Measurements from ENCODE around the gene ILF2. TPM values are rescaled to one million over a fixed set of nuclear protein-coding genes. Genes with fewer than 3 reads are reported as not detected.

The ILF2 gene
- total RNA-seq, 4 donors from 2014 or later = 110 to 138 (median 117) TPM

DNA sequence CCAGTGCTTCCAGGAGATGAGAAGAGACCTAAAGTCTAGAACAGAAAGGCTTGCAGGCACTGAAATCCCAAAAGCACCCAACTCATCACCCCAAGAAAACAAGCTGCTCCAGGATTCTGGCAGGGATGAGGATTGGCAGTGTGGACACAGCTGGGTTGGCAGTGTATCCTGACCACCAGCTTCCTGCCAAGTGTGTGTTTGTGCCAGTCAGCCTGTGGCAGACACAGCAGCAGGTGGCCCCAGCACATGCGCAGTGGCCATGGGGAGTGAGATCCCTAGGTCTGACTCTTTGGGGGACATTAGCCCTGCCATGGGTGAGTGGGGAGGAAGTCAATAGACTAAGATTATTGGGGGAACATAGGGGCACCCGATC is 20.9 kb downstream of the ILF2 start:
- ATAC-seq (peak; percentile 91 to 94), DNase-seq (peak; percentile 83 to 94)
- Histone ChIP-seq H3K4me3 (no peak overlapping the region), H3K27me3 (no peaks in the 10 kb centered on the region), H3K27ac (peak overlapping the region; percentile 76 to 100 (median 92)), H3K4me1 (peaks cover 21 to 40% of the 10 kb centered on the region in 2 donors), H3K36me3 (peaks cover 0 to 19% of the 10 kb centered on the region in 2 donors), H3K9me3 (no peaks in the 10 kb centered on the region)
- in situ Hi-C loops (cut with MboI; ENCODE audit: low sequenced_read_pairs in 4 of 4) = loop anchor here in 2 of 4 donors (25.0 kb wide), 1 partner anchor 337 kb away; the partner anchor contains the start of genes JTB (in 2 of the 2), RAB13 (in 2 of the 2) and RPS27 (in 2 of the 2)
- no peak for TF ChIP-seq POLR2A (IDR thresholded peaks at IDR 0.05)
- TF ChIP-seq, protein P1, sequence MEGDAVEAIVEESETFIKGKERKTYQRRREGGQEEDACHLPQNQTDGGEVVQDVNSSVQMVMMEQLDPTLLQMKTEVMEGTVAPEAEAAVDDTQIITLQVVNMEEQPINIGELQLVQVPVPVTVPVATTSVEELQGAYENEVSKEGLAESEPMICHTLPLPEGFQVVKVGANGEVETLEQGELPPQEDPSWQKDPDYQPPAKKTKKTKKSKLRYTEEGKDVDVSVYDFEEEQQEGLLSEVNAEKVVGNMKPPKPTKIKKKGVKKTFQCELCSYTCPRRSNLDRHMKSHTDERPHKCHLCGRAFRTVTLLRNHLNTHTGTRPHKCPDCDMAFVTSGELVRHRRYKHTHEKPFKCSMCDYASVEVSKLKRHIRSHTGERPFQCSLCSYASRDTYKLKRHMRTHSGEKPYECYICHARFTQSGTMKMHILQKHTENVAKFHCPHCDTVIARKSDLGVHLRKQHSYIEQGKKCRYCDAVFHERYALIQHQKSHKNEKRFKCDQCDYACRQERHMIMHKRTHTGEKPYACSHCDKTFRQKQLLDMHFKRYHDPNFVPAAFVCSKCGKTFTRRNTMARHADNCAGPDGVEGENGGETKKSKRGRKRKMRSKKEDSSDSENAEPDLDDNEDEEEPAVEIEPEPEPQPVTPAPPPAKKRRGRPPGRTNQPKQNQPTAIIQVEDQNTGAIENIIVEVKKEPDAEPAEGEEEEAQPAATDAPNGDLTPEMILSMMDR (IDR thresholded peaks at IDR 0.05 in 4 of 5, conservative IDR thresholded peaks at IDR 0.05 in 1 of 5) = no peak
- intact Hi-C loops (cut with DNase I; ENCODE audit: low total_unique reads) = no loop called here

DNA sequence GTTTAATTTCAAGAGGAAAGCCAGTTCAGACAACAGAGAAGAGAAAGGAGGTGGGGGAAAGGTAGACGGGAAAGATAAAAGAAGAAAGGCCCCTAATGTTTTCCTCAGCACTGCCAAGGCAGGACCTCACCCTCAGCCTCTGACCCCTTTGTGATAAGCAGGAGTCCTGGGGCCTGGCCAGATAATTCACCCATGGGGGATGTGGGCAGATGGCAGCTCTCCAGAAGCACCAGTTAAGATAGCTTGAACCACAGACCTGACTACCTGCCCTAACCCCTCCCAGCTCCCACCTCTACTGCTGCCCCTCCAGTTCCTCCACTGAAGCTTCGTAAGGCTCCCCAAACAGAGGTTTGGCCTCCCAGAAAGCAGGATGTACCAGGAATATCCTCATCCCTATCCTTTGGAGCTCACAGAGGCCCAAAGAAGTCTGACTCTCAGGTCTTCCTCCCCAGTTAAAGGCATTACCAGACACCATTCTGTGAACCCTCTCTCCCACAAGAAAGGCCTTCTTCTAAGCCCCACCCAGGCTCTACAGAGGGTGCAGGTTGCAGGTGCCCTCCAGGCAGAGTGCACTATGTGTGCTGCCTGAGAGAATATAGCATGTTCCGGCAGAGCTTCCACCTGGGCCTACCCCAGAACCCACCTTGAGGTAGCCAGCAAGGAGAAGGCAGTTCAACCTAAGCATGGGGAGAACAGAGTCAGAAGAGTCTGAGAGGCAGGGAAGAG is 21.5 kb downstream of the ILF2 start:
- ATAC-seq (peak; percentile 12 to 26), DNase-seq (no peak)
- Histone ChIP-seq H3K27me3 (no peaks in the 10 kb centered on the region), H3K27ac (peak overlapping the region; percentile 76 to 100 (median 92)), H3K4me3 (no peak overlapping the region), H3K36me3 (peaks cover 0 to 21% of the 10 kb centered on the region in 2 donors), H3K4me1 (peaks cover 27 to 46% of the 10 kb centered on the region in 2 donors), H3K9me3 (no peaks in the 10 kb centered on the region)
- intact Hi-C loops (cut with DNase I; ENCODE audit: low total_unique reads) = no loop called here
- TF ChIP-seq, protein P1 (IDR thresholded peaks at IDR 0.05 in 4 of 5, conservative IDR thresholded peaks at IDR 0.05 in 1 of 5) = no peak
- TF ChIP-seq POLR2A (IDR thresholded peaks at IDR 0.05) = no peak
- in situ Hi-C loops (cut with MboI; ENCODE audit: low sequenced_read_pairs in 4 of 4) = no loop called here

DNA sequence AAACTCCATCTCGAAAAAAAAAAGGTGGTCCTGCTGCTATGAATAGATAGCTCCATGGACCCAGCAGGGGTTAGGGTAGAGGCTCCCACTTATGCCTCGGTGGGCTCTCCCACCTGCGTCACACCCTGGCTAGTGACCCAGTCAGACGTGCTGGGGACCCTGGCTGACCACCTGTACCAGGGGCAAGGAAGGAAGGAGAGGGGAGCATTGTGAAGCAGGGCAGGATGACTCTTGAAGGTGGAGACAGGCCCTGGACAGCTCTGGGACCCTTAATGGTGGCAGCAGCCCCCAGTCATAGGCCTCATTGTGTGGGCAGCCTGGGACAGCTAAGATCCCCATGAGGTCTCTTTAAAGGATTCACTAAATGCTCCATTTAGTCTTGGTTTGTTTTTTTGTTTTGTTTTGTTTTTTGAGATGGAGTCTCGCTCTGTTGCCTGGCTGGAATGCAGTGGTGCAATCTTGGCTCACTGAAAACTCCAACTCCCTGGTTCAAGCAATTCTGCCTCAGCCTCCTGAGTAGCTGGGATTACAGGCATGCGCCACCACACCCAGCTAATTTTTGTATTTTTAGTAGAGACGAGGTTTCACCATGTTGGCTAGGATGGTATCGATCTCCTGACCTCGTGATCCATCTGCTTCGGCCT is 22.7 kb downstream of the ILF2 start:
- DNase-seq (no peak), ATAC-seq (no peak)
- in situ Hi-C loops (cut with MboI; ENCODE audit: low sequenced_read_pairs in 4 of 4) (no loop called here), intact Hi-C loops (cut with DNase I; ENCODE audit: low total_unique reads) (no loop called here)
- Histone ChIP-seq H3K36me3 (peaks cover 0 to 30% of the 10 kb centered on the region in 2 donors), H3K27ac (peak overlapping the region; percentile 84 to 100 (median 100)), H3K4me3 (no peak overlapping the region), H3K4me1 (peaks cover 36 to 57% of the 10 kb centered on the region in 2 donors), H3K27me3 (no peaks in the 10 kb centered on the region), H3K9me3 (no peaks in the 10 kb centered on the region)
- TF ChIP-seq POLR2A (IDR thresholded peaks at IDR 0.05) = no peak
- TF ChIP-seq, protein P1 (IDR thresholded peaks at IDR 0.05 in 4 of 5, conservative IDR thresholded peaks at IDR 0.05 in 1 of 5) = no peak

DNA sequence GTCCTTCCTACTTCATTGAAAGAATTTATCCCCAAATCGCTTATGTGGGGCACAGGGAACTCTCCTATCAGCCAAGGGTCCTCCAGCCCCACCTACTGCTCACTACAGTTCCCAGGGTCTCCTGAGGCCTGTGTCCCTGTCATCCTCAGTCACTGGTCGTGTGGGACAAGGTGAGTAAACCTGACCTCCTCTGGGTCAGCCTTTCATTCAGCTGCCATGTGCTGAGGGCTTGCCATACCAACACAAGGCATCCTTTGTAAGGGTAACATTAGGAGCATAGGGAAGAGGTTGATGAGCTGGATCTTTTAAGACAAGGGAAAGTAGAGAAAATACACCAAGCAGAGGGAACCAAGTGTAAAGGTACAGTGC is 23.5 kb downstream of the ILF2 start:
- peaks cover 0 to 38% of the 10 kb centered on the region in 2 donors for H3K36me3 ChIP-seq
- peaks cover 40 to 65% of the 10 kb centered on the region in 2 donors for H3K4me1 ChIP-seq
- ATAC-seq (no peak), DNase-seq (no peak)
- in situ Hi-C loops (cut with MboI; ENCODE audit: low sequenced_read_pairs in 4 of 4) (no loop called here), intact Hi-C loops (cut with DNase I; ENCODE audit: low total_unique reads) (no loop called here)
- H3K9me3 ChIP-seq = no peaks in the 10 kb centered on the region
- peak overlapping the region; percentile 95 to 100 (median 100) for H3K27ac ChIP-seq
- H3K27me3 ChIP-seq = no peaks in the 10 kb centered on the region
- H3K4me3 ChIP-seq = no peak overlapping the region
- TF ChIP-seq POLR2A (IDR thresholded peaks at IDR 0.05) = no peak
- TF ChIP-seq, protein P1 (IDR thresholded peaks at IDR 0.05 in 4 of 5, conservative IDR thresholded peaks at IDR 0.05 in 1 of 5) = no peak
